Activated effector memory CD4-positive, alpha-beta T cell treated with anti-CD3 and anti-CD28 coated beads, Interleukin-2, amount 50 U/mL, for 16 hours (primary cell): ENCODE data around the gene RAB6B.

ENCODE experiments used
- DNase-seq: peaks from one replicate; pipeline ENCODE4 v3.0.0-alpha.2; 2020

The RAB6B gene

DNA sequence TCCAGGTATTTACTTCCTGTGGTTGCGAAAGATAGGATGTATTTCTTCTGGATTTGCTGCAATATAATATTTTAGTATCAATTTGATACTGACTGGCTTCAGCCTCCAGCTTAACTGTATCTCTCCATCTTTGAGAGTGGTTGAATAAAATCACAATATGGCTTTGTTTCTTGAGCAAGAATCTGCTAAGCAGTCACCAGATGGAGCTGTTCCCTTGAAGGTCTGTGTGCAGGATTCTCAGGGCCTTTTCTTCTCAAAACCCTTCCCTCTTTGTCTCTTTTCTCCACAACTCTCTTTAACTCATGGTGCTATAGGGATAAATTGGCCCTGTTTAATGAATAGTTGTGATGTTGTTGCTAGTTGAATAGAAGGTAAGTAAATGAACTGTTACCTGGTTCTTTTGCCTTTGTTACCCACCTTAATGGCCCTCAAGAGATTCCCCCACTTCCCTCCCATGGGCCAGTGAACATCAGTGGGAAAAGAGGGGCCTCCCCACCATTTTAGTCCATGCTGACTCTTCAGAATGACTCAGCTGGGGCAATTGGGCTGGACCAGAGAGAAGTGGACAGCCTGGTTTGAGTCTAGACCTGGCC is 34.8 kb upstream of the RAB6B start:
- no peak for DNase-seq

GRCh38 chr3:133928903-133929607 is 33.4 kb upstream of the RAB6B start:
- no peak for DNase-seq

DNA sequence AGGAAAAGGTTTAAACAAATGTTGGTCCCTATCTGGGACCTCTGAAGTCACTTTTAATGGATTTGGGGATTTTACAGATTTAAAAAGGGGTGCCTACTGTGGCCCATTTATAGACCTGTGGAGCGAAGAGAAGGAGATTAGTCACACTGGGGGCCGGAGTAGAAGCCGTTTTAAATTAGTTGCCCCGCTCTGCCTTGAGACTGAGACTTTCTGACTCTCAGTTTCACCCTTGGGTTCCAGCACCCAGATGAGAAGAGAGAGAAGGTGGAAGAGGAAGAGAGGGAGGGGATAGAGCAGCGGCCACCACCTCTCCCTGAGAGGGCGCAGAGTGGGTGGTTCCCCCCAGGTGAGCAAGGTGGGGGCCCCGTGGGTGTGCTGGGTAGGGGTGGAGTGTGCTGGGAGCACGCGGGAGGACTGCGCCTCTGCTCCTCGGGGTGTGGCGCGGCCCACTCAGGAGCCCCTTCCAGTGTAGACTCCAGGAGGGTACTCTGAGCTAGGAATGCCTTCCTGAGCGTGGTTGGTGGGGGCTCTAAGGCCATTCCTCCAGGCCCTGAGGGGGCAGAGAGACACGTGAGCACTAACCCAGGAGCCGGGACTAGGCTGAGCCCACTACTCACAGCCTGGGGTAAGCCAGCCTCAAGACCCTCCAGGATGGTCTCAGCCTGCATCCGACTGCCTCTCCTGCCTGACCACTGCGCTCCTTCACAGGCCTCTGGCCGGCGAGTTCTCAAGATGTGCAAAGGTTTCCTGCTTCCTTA is 32.6 kb upstream of the RAB6B start:
- DNase-seq: no peak

DNA sequence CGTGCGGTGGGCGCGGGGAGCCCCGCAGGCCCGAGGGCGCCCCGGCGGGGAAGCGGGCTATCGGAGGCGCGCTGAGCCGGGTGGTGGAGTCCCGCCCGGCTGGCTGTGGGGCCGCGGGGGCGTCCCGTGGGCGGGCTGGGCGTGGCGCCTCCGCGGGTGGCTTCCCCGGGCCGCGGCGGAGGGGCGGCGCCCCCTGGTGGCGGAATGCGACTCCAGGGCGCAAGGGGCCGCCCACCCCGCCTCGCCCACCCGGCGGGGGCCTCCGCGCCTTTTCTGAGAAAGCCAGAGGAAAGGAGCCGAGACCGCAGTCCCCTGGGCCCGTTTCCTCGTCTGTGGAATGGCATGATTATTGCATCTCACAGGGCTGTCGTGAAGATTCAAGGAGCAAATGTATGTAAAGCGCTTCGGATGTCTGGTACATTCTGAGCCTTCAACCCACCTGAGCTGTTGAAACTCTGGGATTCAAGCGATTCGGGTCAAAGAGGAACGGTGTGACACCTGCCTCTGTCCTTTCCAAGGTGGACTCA is 31.9 kb upstream of the RAB6B start:
- peak; percentile 92 for DNase-seq

DNA sequence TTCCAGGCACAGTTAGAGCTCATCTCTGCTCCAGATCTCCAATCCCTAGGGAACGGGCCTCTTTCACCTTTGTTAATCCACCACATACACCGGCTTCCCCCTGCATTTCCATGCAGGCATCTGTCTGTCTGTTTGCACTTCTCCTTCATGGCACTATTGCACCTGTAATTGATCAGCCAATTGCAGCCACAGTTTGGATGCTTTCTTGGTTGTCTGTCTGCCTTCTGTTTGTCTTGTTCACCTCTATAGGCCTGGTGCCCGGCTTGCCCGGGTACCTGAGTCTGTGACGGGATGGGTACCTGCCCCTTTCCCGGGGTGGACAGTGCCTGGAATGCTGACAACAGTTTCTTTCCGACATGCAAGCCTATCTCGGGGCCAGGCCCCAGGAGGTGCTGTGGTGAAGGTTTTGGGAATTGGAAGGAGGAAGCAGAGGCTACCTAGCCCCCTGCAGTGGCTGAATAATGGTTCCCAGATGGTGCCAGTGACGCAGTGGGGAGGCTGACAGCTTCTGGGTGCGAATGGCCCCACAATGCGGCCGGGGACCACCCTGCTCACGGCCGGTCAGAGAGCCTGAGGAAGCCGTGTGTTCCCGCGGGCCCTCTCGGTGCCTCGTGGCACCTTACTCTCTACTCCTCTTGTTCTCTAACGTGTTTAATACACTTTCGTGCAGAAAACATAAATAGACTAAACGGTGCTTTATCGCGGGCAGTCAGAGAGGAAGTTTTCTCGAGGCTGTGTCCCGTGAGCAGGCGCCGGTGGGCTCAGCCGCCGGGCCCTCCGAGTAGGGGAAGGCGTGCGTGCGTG is 31.3 kb upstream of the RAB6B start:
- no peak for DNase-seq

GRCh38 chr3:133925960-133926735 is 30.5 kb upstream of the RAB6B start:
- no peak for DNase-seq

DNA sequence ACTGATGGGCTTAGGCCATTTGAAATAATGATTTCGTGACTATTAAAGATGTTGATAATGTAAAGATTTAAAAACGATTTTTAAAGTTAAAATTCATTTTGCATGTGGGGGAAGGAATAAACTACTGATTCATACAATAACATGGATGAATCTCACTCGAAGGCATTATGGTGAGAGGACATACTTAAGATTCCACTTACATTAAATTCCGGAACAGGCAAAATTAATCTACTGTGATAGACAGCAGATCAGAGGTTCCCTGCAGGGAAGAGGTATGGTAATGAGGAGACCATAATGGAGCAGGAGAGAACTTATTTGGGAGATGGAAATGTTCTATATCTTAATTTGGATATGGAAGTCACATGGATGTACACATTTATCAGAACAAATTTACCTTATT is 28.4 kb upstream of the RAB6B start:
- DNase-seq: no peak

DNA sequence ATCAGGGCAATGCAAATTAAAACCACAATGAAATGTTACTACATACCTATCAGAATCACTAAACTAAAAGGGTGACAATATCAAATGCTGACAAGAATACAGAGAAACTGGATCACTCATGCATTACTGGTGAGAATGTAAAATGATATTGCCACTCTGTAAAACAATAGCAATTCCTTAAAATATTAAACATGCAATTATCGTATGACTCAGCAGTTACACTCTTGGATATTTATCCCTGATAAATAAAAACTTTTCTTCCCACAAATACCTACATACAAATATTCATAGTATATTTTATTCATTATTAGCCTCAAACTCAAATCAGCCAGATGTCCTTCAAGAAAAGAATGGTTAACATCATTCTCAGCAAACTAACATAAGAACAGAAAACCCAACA is 25.9 kb upstream of the RAB6B start:
- DNase-seq: no peak

DNA sequence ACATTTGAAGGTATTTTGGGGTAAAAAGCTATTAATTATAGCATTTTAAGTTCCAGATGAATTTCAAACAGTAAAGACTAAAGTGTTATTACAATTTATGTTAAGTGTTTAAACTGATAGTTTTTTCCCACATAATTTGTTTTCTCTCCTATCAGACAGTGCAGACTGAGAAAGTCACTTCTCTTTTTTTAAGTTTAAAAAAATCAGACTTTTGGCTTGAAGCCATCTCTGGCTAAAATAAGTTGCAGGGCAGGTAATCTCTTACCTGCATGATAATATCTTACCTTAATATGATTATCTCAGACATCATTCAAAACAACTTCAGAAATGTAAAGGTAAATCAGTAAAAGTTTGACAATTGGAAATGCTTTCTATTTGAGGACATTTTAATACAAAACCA is 21.5 kb upstream of the RAB6B start:
- DNase-seq: no peak

DNA sequence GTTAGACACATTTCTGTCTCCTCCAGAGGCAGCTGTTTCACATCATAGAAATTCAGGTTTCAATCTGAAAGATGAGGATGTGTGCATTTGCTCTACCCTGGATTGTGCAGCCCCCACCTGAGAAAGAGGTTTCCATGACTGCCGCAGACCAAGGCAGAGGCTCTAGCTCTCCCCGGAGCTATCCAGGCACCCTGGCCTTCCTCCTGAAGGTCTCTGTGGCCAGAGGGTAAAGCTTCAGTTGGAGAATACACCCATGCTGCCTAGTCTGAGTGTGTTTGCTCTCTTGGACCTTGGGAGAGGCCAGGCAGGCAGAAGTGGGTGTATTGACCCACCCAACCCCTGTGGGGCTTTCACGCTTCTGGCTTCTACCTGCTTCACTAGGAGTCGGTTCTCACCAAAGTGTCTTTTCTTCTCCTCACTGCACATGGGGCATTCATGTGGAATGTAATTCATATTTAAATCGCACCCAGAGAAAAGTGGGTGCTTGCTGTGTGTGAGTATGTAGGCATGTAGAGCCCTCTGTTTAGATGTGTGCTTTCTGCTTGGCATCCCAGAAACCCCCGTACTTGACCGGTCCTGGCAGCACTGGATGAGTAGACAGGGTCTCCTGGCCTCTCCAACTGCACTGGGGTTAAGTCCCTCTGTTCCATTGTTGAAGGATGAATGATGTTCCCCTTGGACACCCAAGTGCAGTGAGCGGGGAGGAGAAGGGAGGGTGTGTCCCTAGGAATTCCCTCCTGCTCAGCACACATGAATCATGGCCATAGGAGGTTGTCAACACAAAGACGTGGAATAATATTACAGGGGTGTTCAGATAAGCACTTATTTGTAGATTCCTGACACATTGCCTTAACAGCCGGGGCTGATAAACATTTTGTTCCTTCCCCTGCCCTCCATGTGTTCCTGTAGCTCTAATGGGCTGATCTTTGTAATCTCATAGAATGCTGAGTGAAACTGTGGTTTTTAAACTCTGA is 20.3 kb upstream of the RAB6B start:
- DNase-seq: no peak

DNA sequence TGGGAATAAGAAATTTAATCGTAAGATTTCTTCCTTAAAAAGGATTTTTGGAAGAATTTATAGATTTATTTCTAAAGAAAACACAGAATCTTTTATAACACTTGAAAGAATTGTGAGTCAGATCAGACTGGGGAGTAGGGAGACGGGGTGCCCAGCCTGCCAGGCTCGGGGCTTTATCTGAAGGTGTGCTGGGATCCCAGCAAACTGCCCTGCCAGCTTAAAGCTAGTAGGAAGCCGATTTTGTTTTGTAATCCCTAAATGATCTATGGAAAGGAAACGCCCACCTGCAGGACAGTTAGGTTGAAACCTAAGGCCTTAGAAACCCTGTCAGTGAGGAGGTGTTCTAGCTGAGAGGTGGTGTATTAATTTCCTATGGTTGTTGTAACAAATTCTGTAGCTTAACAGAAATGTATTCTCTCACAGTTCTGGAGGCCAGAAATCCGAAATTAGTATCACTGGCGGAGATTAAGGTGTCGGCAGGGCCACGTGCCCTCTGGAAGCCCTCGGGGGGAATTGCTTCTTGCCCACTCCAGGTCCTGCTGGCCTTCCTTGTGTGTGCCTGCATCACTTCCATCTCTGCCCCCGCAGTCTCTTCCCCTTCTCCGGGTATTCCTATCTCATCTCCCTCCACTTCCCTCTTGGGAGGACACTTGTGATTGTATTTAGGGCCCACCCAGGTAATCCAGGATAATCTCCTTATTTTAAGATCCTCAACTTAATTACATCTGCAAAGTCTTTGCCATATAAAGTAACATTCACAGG is 19.3 kb upstream of the RAB6B start:
- no peak for DNase-seq

- no peak for DNase-seq
These were observed 14.7 kb upstream of the RAB6B start for GRCh38 chr3:133910422-133910821.

GRCh38 chr3:133905376-133905775 is 9.7 kb upstream of the RAB6B start:
- no peak for DNase-seq

GRCh38 chr3:133901847-133902246 is 6.2 kb upstream of the RAB6B start:
- no peak for DNase-seq

DNA sequence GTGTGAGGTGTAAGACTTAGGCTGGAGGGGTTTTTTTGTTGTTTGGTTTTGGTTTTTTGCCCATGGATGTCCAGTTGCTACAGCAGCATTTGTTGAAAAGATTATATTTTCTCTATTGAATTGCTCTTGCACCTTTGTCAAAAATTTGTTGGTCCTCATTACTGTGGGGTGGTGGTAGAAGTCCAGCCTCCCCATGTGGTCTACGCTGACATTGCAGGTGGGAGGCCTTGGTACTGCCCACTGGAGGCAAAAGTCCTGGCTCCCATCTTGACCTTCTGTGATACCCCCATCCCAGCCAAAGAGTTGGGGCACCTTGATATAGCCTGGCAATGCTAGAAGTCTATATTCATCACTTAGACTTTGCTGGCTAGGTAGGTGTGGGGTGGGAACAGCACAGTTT is 5.4 kb upstream of the RAB6B start:
- no peak for DNase-seq

DNA sequence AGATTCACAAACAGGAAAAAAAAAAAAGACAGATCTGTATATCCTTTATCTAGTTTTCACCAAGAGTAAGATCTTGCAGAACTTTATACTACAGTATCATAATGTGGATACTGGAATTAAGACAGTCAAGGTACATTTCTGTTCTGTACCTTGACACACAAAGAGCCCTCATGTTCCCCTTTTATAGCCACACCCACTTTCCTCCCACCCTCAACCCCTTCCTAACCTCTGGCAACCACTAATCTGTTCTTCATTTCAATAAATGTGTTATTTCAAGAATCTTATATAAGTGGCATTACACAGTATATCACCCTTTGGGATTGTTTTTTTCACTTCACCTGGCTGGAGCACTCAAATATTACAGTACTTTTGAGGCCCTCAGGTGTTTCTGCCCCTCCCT is 3.6 kb upstream of the RAB6B start:
- no peak for DNase-seq

- no peak for DNase-seq
These were observed 1.9 kb upstream of the RAB6B start for GRCh38 chr3:133897547-133897946.

DNA sequence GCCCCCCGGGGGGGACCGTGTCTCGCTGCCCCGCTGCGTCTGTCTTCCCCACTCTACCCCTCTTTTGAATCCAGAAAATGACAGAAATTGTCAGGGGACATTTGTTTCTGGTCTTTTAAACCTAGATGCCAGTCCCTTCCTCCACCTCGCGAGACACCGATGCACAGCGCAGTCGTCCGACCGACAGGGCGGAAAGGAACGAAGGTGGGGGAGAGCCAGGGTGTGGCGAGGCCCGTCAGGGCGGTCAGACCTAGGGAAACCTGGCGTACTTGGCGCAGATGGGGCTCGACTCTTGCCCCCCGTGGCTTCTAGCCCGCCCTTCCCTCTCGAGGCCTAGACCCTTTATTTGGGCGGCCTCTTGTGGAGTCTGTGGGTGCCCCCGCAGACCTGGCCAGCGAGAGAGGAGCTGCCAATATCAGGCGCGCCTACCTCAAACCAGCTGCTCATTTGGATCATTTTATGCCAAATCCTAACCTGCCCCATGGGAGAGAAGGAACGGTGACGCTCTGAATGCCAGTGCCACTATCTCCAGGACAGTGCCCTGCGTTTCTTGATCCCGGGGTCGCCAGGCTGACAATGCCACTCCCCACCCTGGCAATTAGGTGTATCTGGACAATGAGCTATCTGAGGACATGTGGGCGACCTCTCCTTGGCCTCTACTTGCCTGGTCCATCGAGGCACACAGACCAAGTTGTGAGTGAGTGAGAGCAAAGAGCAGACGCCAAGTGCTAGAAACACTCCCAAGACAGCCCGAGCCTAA is 500 bp upstream of the RAB6B start:
- DNase-seq: no peak
